Cerebellar nuclear complex (tissue), 1 donor: ENCODE measurements around the gene YWHAH.

Experiments
- DNase-seq, 2 experiments: peaks; one replicate each; lab custom pipeline; 2025; lab: John Stamatoyannopoulos, UW

The YWHAH gene

GRCh38 chr22:31950226-31950625 is 5.9 kb downstream of the YWHAH start:
- DNase-seq = no peak

DNA sequence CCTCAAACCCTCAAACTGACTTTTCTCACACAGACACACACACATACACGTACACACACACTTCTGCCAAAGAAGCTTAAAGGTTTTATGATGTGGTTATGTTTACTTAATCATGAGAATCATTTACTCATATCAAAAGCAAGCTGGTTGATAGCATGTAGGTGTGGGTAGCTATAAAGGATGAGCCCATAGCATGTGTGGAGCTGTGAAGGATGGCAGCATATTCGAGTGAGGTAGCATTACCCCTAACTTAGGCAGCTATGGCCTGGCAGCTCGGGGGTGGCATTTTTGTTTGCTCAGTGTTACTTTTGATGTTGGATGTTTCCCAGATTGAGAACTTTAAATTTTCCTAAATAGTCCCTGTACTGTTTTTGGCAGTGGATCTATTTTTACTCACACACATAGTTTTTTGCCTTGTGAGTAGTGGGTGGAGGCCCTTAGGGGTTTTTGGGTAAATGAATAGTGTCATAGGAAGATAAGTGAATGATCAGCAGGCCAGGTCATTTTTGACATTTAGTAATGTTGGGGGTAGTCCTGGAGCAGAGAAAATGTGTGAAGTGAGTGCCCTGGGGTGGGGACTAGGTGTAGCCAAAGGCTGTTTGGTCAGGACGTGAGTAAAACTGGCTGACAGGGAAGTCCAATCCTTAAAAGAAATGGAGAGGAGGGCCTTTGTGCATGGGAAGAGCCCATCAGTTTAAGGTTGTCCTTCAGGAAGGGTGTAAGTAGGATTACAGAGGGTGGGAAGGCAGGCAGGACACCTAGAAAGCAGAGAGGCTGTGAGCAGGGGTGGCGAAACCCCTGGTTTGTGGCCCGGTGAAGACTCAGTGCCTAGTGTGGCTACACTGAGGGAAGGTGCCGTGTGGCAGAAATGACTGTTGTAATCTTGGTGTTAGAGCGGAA is 7.1 kb downstream of the YWHAH start:
- DNase-seq = no peak

DNA sequence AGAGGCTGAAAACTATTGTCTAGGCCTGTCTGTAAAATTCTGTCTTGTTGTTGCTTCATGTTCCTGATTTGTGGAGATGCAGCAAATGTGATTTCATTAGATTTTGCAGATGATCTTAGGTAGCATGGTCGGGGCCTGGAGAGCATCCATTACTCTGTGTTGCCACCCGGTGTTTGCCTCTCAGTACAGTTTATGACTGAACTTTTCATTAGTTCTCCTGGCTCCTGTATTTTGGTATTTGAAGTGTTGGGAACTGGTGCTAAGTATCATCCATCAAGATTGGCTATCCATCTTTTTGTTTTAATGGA is 7.7 kb downstream of the YWHAH start:
- DNase-seq = no peak

DNA sequence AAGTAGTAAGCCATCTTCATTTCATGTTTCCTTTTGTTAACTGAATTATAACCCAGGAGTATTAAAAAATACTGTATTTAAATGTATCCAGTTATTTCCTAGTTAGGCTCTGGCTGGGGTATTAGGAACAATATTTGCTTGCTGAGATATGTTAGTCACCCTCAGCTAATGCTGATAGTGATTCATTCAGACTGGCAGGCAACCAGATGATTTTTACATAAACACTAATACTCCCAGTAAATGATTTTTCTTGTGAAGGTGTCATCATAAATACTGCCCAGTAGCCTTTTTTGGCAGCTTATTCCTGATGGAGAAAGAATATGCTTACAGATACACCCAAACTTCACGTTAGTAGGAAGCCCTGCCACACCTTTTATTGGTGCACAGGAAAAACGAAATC is 8.1 kb downstream of the YWHAH start:
- DNase-seq = no peak

DNA sequence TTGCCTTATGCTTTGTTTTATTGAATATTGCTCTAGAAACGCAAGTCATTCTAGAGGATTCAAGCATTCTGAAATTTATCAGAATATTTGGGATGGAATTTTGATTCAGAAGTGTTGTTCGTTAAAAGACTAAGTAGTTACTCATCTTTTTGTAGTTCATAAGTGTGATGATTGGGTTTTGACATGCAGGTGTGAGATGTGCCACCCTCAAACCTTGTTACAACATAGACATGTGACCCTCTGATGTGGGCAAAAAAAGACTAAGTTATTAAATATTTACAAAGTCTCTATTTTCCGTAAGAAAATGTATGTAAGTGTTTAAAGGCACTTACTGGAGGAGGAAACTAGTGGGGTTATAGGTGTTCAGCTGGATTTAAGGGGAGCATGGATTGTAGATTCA is 8.9 kb downstream of the YWHAH start:
- no peak for DNase-seq

GRCh38 chr22:31954535-31955523 is 10.5 kb downstream of the YWHAH start:
- DNase-seq = no peak

DNA sequence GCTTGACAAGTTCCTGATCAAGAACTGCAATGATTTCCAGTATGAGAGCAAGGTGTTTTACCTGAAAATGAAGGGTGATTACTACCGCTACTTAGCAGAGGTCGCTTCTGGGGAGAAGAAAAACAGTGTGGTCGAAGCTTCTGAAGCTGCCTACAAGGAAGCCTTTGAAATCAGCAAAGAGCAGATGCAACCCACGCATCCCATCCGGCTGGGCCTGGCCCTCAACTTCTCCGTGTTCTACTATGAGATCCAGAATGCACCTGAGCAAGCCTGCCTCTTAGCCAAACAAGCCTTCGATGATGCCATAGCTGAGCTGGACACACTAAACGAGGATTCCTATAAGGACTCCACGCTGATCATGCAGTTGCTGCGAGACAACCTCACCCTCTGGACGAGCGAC is 12.0 kb downstream of the YWHAH start:
- no peak for DNase-seq

DNA sequence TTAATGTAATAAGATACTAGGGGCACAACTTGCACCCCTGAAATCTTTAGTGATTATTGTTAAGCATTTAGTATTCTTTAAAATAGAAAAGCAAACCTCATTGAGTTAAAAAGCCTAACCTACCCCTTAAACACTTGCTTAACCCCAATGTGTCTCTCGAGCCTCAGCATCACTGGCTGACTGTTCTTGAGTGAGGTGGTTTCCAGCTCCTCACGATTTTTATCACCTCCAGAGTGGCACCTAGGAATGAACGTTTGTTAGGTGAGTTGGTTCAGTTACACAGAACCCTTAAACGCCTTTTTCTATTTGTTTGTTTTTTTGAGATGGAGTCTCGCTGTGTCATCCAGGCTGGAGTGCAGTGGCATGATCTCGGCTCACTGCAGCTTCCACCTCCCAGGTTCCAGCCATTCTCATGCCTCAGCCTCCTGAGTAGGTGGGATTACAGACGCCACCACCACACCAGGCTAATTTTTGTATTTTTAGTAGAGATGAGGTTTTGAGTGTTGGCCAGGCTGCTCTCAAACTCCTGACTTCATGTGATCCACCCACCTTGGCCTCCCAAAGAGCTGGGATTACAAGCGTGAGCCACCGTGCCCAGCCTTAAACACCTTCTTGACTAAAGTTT is 13.7 kb downstream of the YWHAH start:
- DNase-seq = no peak

DNA sequence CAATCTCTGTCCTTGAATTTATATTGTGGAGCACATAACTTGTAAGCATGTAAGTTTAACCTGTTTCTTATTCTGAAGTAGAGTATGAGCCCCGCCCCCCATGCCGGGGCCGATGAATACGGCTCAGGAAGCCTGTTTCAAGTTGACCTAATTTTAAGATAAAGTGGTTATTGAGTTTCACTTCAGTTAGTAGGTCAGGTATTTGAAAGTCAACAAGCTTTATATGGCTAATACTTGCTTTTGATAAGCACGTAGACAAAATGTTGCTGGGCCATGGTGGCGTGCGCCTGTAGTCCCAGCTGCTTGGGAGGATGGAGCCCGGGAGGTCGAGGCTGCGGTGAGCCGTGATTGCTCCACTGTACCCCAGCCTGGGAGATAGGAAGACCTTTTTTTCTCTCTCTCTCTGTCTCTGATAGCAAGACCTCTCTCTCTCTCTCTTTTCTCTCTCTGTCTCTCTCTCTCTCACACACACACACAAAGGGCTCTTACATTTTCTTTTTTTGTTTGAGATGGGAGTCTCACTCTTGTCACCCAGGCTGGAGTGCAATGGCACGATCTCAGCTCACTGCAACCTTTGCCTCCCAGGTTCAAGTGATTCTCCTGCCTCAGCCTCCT is 14.4 kb downstream of the YWHAH start:
- DNase-seq = no peak

DNA sequence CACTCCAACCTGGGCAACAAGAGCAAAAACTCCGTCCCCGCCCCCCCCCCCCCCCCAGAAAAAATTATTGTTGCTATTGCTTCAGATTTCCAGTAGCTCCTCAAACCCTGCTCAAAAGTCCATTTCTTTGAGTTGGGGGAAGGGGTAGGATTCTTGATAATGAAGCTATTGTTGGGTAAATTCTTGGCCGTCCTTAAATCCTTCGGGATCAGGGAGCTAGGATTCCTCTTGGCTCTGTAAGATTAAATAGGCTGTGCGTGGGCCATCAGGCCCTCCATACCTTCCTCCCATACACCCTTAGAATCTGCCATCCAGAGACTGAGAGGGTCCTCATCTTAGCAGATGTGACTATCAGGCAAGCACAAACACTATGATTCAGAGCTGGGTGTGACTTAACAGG is 16.4 kb downstream of the YWHAH start:
- DNase-seq = no peak

DNA sequence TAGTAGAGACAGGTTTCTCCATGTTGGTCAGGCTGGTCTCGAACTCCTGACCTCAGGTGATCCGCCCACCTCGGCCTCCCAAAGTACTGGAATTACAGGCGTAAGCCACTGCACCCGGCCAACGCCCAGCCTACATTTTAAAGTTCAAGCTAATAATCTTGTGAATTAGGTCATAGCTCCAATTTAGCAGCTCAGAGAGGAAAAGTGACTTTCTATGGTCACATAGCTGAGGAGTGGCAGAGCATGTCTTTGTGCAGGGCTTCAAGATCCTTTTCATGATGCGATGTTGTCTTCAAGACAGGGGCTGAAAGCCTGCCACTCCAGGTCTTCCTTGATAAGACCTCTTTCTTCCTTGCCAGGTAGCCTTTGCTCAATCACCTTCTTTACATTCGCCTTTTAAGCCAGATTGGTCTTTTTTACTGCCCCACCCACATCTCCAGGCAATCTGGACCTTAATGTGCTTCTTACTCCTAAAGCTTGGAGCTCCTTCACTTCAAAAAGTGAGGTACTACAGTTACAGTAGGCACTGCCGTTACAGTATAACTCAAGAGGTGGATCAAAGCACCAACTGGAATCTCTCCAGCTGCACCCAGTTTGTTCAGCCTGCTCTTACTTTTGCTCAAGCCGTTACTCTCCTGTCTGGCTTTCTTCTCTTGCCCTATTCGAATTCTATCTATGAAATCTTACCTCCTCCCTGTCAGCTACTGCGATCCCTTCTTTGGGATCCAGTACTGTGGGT is 18.2 kb downstream of the YWHAH start:
- no peak for DNase-seq

DNA sequence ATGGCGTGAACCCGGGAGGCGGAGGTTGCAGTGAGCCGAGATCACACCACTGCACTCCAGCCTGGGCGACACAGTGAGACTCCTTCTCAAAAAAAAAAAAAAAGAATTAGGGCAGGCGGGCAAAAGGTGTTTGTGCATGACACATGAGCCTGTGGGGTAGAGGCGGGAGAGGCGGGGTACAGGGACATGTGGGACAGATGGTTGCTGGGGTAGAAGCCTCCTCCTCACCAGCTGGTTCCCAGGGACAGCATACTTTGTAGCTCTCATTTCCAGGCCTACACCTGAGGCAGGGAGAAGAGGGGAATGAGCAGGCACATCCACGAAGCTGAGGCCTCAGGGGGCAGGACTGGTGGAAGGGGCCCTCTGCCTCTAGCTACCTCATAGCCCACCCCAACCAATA is 23.7 kb downstream of the YWHAH start:
- DNase-seq = no peak

- peak in 1 of 2 experiments; percentile 83 for DNase-seq
These were observed 25.6 kb downstream of the YWHAH start for GRCh38 chr22:31969789-31970489.

- peak in 1 of 2 experiments; percentile 71 for DNase-seq
These were observed 26.4 kb downstream of the YWHAH start for GRCh38 chr22:31970490-31971444.

- DNase-seq = no peak
These were observed 27.8 kb downstream of the YWHAH start for GRCh38 chr22:31972180-31972579.

- no peak for DNase-seq
These were observed 29.4 kb downstream of the YWHAH start for GRCh38 chr22:31973739-31974138.

DNA sequence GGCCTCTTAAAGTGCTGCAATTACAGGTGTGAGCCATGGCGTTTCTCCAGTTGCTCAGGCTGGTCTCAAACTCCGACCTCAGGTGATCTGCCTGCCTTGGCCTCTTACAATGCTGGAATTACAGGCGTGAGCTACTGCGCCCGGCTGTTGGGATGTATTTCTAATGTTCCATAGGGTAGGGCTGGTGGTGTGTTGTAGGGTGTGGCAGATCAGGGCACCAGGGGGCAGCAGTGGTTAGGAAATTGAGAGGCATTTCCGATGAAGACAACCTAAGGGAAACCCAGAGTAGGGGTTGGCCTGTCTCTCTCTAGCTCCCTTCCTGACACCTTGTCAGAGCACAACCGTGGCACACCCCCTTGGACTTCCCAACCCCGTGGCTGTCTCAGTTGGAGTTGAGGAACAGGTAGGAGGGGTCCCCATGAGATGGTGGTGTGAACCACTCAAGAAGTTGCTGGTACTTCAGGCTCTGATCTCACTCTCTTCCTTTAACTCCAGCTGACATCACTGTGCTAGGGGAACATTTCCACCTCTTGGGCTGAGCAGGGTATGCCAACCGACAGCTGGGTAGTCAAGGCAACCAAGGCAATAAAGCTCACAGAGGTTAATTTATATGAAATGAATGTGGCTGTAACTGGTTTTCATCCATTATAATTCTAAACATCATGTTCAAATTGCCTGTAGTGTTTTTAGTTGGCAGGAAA is 33.0 kb downstream of the YWHAH start:
- no peak for DNase-seq

DNA sequence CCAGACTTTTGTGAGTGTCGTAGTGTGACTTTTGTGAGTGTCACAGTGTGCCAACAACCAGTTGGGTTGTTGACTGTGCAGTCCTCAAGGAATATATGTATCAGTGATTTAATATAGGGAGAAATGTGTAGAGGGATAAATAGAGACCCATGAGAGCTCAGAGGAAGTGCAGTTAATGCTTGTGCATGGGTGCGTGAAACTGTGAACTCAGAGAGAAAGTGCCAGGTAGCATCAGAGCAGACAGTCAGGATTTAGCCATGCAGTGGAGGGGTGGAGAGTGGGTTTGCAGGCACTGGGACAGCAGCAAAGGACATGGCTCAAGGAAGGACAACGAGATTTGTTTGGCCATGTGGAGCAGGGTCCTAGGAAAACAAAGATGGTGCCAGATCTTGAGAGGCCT is 33.6 kb downstream of the YWHAH start:
- DNase-seq = no peak

DNA sequence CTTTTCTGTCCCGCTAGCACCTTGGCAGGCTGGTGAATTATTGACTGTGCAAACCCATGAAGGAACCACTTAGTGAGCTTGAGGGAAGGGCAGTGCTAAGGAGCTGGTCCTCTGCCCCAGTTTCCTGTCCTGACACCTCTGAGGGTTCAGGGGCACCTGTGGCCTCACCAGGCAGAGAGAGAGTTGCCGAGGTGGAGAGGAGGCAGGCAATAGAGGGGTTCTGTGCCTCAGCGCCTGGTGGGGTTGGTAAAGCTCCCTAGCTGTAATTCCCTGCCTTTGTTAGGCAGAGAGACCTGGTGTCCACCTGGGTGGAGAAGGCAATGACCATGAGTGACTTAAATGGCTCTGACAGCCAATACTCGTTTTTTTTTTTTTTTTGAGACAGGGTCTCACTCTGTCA is 36.3 kb downstream of the YWHAH start:
- no peak for DNase-seq
